ENCODE data around the gene CDC42EP2. TPM values are rescaled to one million over a fixed set of nuclear protein-coding genes. Genes with fewer than 3 reads are reported as not detected.

CDC42EP2 gene
- total and polyA plus RNA-seq, 2 donors (not counting 3 experiments of a cell fraction or from before 2014, with no cell fraction given): 23.9 to 26.4 TPM

GRCh38 chr11:65278356-65278755 is 36.3 kb upstream of the CDC42EP2 start:
- Histone ChIP-seq H3K9me3 (replicated peaks; ENCODE audit: control insufficient read depth, insufficient read depth, low read length) (no peaks in the 10 kb centered on the region), H3K36me3 (ENCODE audit: control insufficient read depth in 2 of 2, extremely low read depth in 1 of 2, insufficient read depth in 2 of 2, low read length in 2 of 2) (peaks cover 3 to 6% of the 10 kb centered on the region in 2 experiments), H4K20me1 (replicated peaks; ENCODE audit: control insufficient read depth, extremely low read depth, insufficient read depth, low read length) (no peaks in the 10 kb centered on the region), H3K4me3 (replicated peaks in 1 of 3; ENCODE audit: insufficient read depth in 1 of 3, low read depth in 1 of 3, low read length in 3 of 3) (no peak overlapping the region), H3K9me1 (replicated peaks; ENCODE audit: control insufficient read depth, extremely low read depth, insufficient read depth, low read length) (no peaks in the 10 kb centered on the region), H3K4me1 (ENCODE audit: control insufficient read depth, extremely low read depth, insufficient read depth, low read length) (peaks cover 53% of the 10 kb centered on the region), H3K79me2 (ENCODE audit: control insufficient read depth, insufficient read depth, low read length) (peaks cover 3% of the 10 kb centered on the region), H2AFZ (ENCODE audit: low read depth, low read length) (no peak overlapping the region), H3K27me3 (ENCODE audit: control insufficient read depth in 2 of 2, insufficient read depth in 2 of 2, low read length in 2 of 2) (no peaks in the 10 kb centered on the region), H3K9ac (replicated peaks; ENCODE audit: extremely low read depth, insufficient read depth, low read length) (no peak overlapping the region), H3K27ac (ENCODE audit: insufficient read depth, low read depth, low read length) (peak overlapping the region; percentile 86), H3K4me2 (ENCODE audit: insufficient read depth, low read length) (no peak overlapping the region)
- DNase-seq (ENCODE audit: low read depth, low spot score) (no peak), FAIRE-seq (no peak)
- dilution Hi-C loops (cut with MboI; ENCODE audit: extremely low pct_ligation_motif_present, low sequenced_read_pairs) (no loop called here), intact Hi-C loops (cut with micrococcal nuclease) (no loop called here)
- POLR2A ChIA-PET: interaction anchor here (1.6 kb wide), 1 partner anchor 37 kb away, joined by 4 read pairs; the partner anchor contains the start of gene CDC42EP2
- TF ChIP-seq POLR2AphosphoS5 (IDR thresholded peaks at IDR 0.05; ENCODE audit: insufficient read depth, low read depth, low read length) (no peak), GATA2 (IDR thresholded peaks at IDR 0.05; ENCODE audit: insufficient read depth, insufficient read length, low read depth, low read length) (no peak), FOS (IDR thresholded peaks at IDR 0.05; ENCODE audit: borderline replicate concordance, insufficient read depth, low read length) (no peak), EZH2 (IDR thresholded peaks at IDR 0.05; ENCODE audit: borderline replicate concordance, low read depth, low read length, severe bottlenecking) (no peak), POLR2A (IDR thresholded peaks at IDR 0.05; ENCODE audit: low read depth, low read length) (no peak), MAX (IDR thresholded peaks at IDR 0.05; ENCODE audit: insufficient read depth, insufficient read length) (no peak)
- CTCF ChIA-PET: interaction anchor here (0.5 to 12.3 kb wide), 5 partner anchors 9 to 97 kb away, joined by 3 to 625 read pairs (median 35); partner anchors contain the start of genes CAPN1, CDC42EP2 and DPF2
- BruUV-seq (replicated peaks): no TSS peak

GRCh38 chr11:65279279-65279678 is 35.4 kb upstream of the CDC42EP2 start:
- H3K9ac ChIP-seq (replicated peaks; ENCODE audit: extremely low read depth, insufficient read depth, low read length): peak overlapping the region; percentile 44
- intact Hi-C loops (cut with micrococcal nuclease): no loop called here
- H3K9me3 ChIP-seq (replicated peaks; ENCODE audit: control insufficient read depth, insufficient read depth, low read length): no peaks in the 10 kb centered on the region
- ChIA-PET POLR2A (interaction anchor here (1.0 to 1.2 kb wide), 2 partner anchors 13 to 37 kb away, joined by 3 to 6 read pairs; no protein-coding TSS in a partner anchor), CTCF (interaction anchor here (1.0 to 12.3 kb wide), 7 partner anchors 12 to 231 kb away, joined by 3 to 625 read pairs (median 14); partner anchors contain the start of genes CDC42EP2, DPF2 and POLA2)
- H3K36me3 ChIP-seq (ENCODE audit: control insufficient read depth in 2 of 2, extremely low read depth in 1 of 2, insufficient read depth in 2 of 2, low read length in 2 of 2): peaks cover 3 to 6% of the 10 kb centered on the region in 2 experiments
- no peak overlapping the region for H2AFZ ChIP-seq (ENCODE audit: low read depth, low read length)
- TF ChIP-seq GATA2 (IDR thresholded peaks at IDR 0.05; ENCODE audit: insufficient read depth, insufficient read length, low read depth, low read length) (no peak), JUN (IDR thresholded peaks at IDR 0.05; ENCODE audit: borderline replicate concordance, insufficient read depth, insufficient read length, low read depth) (no peak), POLR2A (IDR thresholded peaks at IDR 0.05; ENCODE audit: low read depth, low read length) (no peak), EZH2 (IDR thresholded peaks at IDR 0.05; ENCODE audit: borderline replicate concordance, low read depth, low read length, severe bottlenecking) (no peak)
- H3K79me2 ChIP-seq (ENCODE audit: control insufficient read depth, insufficient read depth, low read length): peaks cover 3% of the 10 kb centered on the region
- H3K27ac ChIP-seq (ENCODE audit: insufficient read depth, low read depth, low read length): peak overlapping the region; percentile 86
- H3K9me1 ChIP-seq (replicated peaks; ENCODE audit: control insufficient read depth, extremely low read depth, insufficient read depth, low read length): no peaks in the 10 kb centered on the region
- dilution Hi-C loops (cut with MboI; ENCODE audit: extremely low pct_ligation_motif_present, low sequenced_read_pairs): no loop called here
- peak overlapping the region; percentile 40 for H3K4me2 ChIP-seq (ENCODE audit: insufficient read depth, low read length)
- no peak for DNase-seq (ENCODE audit: low read depth, low spot score)
- no peaks in the 10 kb centered on the region for H3K27me3 ChIP-seq (ENCODE audit: control insufficient read depth in 2 of 2, insufficient read depth in 2 of 2, low read length in 2 of 2)
- no peak for FAIRE-seq
- no TSS peak for BruUV-seq (replicated peaks)
- H3K4me3 ChIP-seq (replicated peaks in 1 of 3; ENCODE audit: insufficient read depth in 1 of 3, low read depth in 1 of 3, low read length in 3 of 3): no peak overlapping the region
- H3K4me1 ChIP-seq (ENCODE audit: control insufficient read depth, extremely low read depth, insufficient read depth, low read length): peaks cover 53% of the 10 kb centered on the region
- no peaks in the 10 kb centered on the region for H4K20me1 ChIP-seq (replicated peaks; ENCODE audit: control insufficient read depth, extremely low read depth, insufficient read depth, low read length)

Measured in endothelial cell of umbilical vein (primary cell).